NCI-H2081 (cell line): ENCODE measurements around the gene ZNF814.
"Not testable (repeated sequence)": the region's sequence is repeated elsewhere in the genome, so short reads cannot be mapped to it uniquely, and the experiment has no call there.

Source experiments
- DNase-seq, 2 experiments: peaks; one replicate each; lab custom pipeline; 2025; lab: John Stamatoyannopoulos, UW

The ZNF814 gene

GRCh38 chr19:57888560-57889231, at the start of gene ZNF814:
Gene ZNF814, minus strand, starts transcription at chr19:57889037. Its CDS starts 235 bp downstream, at chr19:57888802.
- DNase-seq = no peak

GRCh38 chr19:57935731-57936130, 46.9 kb upstream of the ZNF814 start:
- no peak for DNase-seq

- DNase-seq = no peak
Measured at GRCh38 chr19:57934820-57935665, 46.2 kb upstream of the ZNF814 start, which contains the start of gene ZNF418. Gene ZNF418, minus strand, starts transcription at chr19:57935402. Its CDS starts 1,580 bp downstream, at chr19:57933822.

GRCh38 chr19:57927587-57927986, 38.8 kb upstream of the ZNF814 start:
- no peak for DNase-seq

GRCh38 chr19:57916168-57916995, 27.5 kb upstream of the ZNF814 start, which contains the start of gene ZNF417:
Gene ZNF417, minus strand, starts transcription at chr19:57916592. Its CDS starts 181 bp downstream, at chr19:57916411.
- peak; percentile 86 to 97 for DNase-seq

- DNase-seq = no peak
Measured at GRCh38 chr19:57914531-57914930, 25.7 kb upstream of the ZNF814 start.

GRCh38 chr19:57907394-57907793, 18.6 kb upstream of the ZNF814 start:
- no peak for DNase-seq

- no peak for DNase-seq
Measured at GRCh38 chr19:57905258-57905657, 16.4 kb upstream of the ZNF814 start.

GRCh38 chr19:57903618-57904184, 14.9 kb upstream of the ZNF814 start:
- DNase-seq = no peak

GRCh38 chr19:57900311-57900710, 11.5 kb upstream of the ZNF814 start:
- DNase-seq = no peak

GRCh38 chr19:57890706-57891105, 1.9 kb upstream of the ZNF814 start:
- not testable (repeated sequence) for DNase-seq

- DNase-seq = no peak
Measured at GRCh38 chr19:57888107-57888559, 704 bp downstream of the ZNF814 start.

- no peak for DNase-seq
Measured at GRCh38 chr19:57887195-57887941, 1.5 kb downstream of the ZNF814 start.

- DNase-seq = no peak
Measured at GRCh38 chr19:57886046-57886445, 2.8 kb downstream of the ZNF814 start.

- not testable (repeated sequence) for DNase-seq
Measured at GRCh38 chr19:57873883-57874799, 14.7 kb downstream of the ZNF814 start.

- no peak for DNase-seq
Measured at GRCh38 chr19:57872450-57872849, 16.4 kb downstream of the ZNF814 start.

- DNase-seq = no peak
Measured at GRCh38 chr19:57870225-57870624, 18.6 kb downstream of the ZNF814 start.

GRCh38 chr19:57869655-57870054, 19.2 kb downstream of the ZNF814 start:
- not testable (repeated sequence) for DNase-seq

GRCh38 chr19:57867868-57868492, 20.9 kb downstream of the ZNF814 start:
- DNase-seq = no peak
